GM10847 (cell line): ENCODE results near the gene SIPA1L3.

Experiments
- POLR2A ChIP-seq: IDR thresholded peaks from 2 replicates; pipeline ENCODE4 v1.6.1; 2011; ENCODE audit not compliant: insufficient read length; ENCODE audit errors: extremely low read depth

SIPA1L3 gene

DNA sequence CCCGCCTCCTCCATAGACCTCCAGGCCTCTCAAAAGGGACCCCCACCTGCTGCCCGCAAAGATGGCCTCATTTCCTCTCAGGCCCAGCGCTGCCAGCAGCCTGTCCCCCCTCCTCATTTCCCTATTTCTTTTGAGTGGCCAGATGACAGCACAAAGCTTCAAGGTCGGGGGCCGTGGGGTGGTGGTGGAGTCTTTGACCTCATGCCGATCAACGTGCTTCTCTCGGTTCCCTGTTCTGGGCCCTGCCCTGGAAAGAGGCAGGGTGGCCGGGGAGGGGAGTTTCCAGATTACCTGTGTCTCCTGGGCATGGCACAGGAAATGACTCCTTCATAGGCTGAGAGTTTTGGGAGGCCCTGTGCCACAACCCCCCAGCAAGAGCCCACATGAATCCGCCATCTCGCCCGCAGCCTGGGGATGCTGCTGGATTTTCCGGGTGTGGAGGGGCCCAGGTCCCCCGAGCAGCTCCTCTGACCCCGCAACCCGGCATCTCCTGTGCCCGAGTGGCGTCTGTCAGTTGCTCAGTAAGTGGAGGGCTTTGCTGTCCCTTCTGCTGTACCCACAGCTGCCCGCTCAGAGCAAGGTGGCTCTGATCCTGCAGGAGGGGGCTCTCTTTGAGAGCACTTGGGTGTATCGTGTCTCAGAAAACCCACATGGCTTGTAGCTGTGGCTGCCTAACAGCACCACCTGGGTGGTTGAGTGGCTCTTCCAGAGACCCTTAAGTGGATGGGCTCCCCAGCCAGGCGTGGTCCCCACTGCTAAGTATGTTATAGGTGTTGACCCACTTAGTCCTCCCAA is 139.4 kb downstream of the SIPA1L3 start:
- no peak for TF ChIP-seq POLR2A

DNA sequence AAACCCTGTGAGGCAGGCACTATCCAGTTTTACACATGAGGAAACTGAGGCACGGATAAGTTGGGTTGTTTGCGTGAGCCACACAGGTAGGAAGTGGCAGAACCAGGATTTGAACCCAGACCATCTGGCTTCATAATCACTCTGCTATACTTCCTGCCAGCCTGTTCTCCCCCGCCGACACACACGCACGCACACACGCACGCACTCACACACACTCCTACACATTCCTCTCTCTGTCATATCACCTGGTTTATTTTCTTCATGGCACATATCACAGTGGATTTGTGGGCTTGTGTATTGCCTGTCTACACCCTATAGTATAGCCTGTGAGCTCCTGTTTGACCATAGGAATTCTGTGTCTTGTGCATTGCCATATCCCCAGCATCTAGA is 140.0 kb downstream of the SIPA1L3 start:
- no peak for TF ChIP-seq POLR2A

DNA sequence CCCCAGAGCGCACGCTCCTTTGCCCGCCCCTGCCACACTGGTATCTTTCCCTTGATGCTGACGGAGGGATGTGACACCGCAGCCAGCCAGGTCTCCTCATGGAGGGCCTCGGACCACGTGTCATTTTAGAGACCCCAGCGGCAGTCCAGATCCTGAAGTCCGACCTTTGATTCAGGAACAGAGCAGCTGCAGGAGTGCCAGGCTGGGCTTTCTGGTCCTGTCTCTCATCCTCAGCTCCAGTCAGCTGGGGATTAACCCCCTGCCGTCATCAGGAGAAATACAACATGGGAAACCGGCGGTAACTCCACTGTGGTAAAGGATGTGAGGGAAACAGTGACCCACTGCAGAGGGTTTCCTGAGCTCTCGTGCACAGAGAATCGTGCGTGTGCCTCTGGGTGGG is 140.6 kb downstream of the SIPA1L3 start:
- TF ChIP-seq POLR2A: no peak

DNA sequence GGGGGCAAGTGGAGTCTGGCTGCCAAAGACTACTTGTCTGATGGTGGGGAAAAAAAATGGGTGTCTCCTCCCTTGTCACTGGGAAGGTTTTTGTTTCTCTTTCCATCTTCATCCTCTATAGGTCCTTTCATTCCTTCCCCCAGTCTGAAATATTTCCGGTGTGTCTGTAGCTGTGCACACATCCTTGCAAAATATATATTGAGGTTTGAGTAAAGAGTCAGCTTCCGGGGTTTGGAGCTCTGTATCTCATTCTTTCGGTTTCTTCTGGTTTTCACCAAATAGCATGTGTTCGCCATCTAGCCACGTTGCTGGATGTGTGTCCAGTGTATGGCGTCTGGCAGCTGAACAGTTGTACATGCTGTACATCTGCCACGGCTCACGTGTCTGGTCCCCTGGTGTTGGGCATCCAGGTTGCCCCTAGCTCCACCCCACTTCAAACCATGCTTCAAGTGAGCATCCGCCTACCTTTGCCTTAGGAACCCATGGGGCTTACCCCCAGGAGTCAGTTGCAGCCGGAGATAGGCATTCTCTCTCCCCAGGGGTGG is 142.2 kb downstream of the SIPA1L3 start:
- TF ChIP-seq POLR2A: no peak

DNA sequence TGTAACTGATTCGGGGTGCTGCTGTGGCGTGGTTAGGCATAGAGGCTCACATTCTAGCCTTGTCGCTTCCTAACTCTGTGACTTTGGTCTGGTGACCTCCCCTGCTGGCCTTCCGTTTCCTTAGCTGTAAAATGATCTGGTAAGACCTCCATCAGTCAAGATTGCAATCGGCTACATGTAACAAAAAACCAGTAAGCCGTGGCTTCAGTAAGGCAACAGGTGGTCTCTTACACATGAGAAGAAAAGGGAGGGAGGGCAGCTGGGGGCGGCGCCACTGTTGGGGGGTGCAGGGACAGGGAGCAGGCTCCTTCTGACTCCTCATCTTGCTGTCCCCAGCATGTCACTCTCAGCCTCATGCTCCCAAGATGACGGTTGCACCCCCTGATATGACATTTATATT is 148.0 kb downstream of the SIPA1L3 start:
- TF ChIP-seq POLR2A: no peak

DNA sequence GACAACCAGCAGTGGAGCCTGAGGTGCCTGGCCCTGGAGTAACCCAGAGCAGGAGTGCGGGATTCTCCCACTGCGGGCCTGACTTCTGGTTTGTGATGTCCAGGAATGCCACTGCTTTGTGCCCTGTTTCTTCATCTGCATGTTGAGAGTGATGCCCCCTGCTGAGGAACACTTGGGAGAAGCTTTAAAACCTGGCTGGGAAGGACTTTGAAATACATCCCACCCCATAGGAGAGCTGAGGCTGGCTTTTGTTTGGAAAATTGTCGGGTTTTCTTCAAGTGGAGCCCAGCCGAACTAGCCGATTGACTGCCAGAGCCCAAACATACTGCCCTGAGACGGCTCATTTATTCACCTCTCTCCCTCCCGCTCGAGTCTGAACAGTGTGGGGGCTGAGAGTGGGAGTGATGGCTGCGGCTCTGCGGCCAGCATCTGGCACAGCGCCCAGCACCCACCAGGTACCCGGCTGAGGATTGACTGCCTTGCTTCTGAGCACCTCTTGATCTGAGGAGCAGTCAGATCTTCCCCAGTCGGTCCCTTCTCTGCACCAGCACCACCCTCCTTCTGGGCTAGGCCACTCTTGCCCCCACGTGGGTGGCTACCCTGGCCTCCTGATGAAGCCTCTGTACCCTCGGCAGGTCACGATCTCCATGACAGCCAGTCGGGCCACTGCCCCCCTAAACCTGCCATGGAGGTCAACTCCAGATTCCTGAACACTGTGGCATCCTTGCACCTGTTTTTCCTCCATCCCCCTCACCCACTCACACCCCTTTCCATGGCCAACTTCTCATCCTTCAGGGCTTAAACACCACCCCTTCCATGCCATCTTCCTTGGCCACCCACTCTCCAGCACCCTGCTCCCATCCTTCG is 148.9 kb downstream of the SIPA1L3 start:
- no peak for TF ChIP-seq POLR2A

DNA sequence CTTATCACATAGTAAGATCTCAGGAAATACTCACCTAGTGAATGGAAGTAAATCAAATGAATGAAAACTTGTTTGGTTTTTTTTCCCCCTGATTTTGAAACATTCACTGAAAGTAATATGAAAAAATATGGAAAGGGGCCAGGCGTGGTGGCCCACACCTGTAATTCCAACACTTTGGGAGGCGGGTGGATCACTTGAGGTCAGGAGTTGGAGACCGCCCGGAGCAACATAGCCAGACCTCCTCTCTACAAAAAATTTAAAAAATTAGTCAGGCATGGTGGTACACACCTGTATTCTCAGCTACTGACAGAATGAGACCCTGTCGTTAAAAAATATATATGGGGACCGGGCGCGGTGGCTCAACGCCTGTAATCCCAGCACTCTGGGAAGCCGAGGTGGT is 149.6 kb downstream of the SIPA1L3 start:
- TF ChIP-seq POLR2A: no peak

DNA sequence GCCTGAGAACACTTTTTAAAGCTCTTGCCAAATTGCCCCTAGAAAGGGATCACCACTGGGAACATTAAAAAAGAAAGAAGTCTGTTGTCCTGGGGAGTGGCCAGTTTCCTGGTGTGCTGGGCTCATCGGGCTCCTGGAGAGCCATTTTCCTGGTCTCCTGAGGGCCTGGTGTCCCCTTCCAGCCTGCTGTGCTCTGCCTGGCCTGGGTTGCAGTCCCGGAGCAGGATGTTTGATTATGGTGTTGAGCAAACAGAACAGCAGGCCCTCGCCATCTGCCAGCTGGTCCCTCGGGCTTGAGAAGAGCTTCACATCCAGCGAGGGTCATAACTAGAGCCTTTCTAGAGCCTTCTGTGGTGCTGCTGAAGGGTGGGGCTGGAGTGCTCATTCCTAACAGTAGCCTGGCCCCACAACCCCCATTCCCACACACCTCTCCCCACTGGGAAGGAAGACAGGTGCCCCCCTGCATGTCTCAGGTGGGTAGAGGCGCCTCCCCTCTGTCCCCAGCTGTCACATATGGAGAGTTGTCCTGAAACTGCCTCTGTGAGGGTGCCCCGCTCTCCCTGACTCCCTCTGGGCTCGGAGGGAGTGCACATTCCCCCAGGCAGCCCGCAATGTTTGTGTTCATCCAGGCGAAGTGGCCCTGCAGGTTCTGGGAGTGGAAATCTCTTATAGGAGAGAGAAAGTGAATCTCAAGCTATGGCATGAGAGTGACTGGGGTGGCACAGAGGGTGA is 151.1 kb downstream of the SIPA1L3 start:
- TF ChIP-seq POLR2A: no peak

DNA sequence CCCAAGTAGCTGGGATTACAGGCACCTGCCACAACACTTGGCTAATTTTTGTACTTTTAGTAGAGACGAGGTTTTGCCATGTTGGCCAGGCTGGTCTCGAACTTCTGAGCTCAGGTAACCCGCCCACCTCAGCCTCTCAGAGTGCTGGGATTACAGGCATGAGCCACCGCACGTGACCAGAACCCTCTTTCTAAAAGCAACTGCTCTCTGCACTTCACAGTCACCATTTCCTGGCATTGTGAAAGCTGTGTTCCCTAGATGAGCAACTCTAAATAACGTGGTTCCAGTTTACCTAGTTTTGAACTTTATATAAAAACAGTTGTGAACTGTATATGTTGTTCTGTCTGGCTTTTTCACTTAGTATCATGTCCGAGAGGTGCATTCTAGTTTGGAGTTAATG is 152.9 kb downstream of the SIPA1L3 start:
- no peak for TF ChIP-seq POLR2A

DNA sequence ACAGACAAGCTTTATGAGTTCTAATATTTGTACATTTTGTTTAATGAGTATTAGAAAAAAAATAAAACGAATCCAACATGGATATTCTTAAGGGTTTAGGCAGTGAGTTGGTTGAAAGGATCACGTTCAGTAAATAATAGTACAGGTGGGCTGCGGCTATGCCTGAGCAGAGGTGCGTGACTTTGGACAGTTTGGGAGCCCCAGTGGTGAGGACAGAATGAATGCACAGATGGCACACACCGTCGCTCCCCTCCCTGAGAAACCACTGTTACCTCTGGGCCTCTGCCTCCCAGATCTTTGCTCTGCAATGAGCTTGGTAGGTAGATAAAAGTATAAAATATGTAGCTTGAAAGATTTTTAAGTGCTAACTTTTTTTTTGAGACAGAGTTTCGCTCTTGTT is 153.3 kb downstream of the SIPA1L3 start:
- TF ChIP-seq POLR2A: no peak

DNA sequence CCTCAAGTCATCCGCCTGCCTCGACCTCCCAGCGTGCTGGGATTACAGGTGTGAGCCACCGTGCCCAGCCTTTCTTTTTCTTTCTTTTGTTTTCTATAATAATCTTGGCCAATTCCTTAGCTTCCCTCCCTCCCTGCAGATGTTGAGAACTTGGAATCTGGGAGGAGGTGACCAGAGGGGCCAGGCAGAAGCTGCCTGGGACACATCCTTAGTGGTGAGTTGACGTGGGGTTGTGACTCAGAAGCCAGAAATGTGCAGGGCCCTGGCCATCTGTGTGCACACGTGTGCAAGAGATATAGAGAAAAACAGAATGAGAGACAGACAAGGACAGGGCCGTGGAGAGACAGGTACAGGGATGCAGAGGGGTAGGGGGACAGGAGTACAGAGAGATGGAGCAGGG is 154.3 kb downstream of the SIPA1L3 start:
- TF ChIP-seq POLR2A: no peak

DNA sequence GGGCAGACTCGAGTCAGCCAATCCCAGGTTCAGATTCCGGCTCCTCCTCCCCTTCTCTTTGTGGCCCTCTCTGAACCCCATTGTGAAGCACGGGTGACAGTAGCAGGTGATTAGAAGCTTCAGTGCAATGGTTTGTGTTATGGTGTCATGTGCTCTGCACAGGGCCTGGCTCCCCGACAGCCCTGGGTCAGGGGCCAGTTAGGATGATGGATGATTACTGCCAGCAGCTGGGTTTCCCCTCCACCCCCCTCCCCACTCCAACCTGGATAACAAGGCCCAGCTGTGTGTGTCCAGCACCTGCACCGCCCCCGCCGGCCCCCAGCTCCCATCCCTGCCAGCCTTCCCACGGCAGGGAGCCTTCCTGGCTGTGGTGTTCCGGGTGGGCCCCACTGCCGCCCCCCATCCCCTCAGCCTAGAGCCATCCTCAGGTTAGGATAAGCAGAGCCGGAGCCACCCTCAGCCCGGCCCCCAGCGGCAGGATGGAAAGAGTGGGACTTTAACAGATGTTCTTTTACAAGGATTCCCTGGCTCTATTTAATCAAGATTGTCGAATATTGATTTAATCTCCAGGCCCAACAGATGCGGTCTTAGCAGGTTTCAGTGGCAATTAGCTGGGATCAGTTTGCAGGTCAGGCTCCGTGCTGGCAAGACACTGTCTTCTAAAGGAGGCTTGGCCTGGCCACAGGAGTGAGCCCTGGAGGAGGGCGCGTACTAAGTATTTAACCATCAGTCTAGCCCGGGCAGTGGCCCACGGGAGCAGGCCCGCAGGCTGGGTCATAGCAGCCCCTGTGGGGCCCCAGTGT is 156.2 kb downstream of the SIPA1L3 start:
- no peak for TF ChIP-seq POLR2A

DNA sequence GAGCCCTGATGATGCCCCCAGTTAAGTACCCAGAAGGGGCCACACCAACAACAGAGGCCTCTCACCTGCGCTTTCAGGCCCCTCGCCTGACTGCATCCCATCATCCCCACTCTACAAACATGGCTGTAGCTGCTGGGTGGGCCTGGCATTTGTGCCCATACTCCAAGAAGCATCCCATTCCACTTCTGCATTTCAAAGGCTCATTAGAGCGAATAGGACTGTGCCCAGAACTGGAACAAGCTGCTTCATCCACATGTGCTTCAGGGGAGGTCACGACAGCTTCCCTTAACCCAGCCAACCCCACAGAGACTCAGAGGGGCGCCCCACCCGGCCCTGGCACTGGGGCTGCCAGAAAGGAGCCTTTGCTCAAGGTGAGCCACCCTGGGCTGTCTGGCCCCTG is 156.9 kb downstream of the SIPA1L3 start:
- TF ChIP-seq POLR2A: no peak

DNA sequence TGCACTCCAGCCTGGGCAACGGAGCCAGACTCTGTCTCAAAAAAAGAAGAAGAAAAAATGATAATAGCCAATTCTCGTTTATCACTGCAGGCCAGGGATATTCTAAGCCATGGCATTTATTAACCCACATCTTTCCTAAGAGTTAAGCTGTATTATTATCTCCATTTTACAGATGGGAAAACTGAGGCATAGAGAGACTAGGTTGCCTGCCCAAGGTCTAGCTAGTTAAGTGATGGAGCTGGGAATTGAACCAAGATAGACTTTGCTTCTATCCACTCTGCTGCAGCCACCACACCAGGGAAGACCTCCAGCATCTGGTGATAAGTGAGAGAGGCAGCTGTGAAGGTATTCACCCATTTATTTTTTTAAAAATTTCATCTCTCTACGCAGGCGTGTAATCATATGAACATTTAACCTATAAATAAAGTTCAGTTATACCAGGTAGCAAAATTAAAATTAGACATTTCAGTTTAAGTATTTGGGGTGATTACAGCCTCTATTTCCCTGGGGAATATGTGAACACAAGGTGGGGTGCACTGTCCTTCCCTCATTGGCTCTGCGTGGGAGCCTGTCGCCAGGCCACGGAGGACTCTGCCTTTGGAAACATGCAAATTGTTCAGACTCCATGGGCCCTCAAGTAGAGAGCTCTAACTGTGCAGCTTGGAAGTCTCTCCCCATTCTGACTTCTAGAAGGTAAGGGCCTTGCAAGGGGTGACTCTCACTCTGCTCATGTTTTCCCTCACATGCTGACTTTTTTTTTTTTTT is 157.8 kb downstream of the SIPA1L3 start:
- no peak for TF ChIP-seq POLR2A
